ENCODE results near the gene ARL8B. TPM values are rescaled to one million over a fixed set of nuclear protein-coding genes. Genes with fewer than 3 reads are reported as not detected.

ARL8B gene
- total and polyA plus RNA-seq, 9 of the 15 experiments (the other 6 are each of a cell fraction or from before 2014, with no cell fraction given) = 28.5 to 99.4 (median 77.2) TPM

DNA sequence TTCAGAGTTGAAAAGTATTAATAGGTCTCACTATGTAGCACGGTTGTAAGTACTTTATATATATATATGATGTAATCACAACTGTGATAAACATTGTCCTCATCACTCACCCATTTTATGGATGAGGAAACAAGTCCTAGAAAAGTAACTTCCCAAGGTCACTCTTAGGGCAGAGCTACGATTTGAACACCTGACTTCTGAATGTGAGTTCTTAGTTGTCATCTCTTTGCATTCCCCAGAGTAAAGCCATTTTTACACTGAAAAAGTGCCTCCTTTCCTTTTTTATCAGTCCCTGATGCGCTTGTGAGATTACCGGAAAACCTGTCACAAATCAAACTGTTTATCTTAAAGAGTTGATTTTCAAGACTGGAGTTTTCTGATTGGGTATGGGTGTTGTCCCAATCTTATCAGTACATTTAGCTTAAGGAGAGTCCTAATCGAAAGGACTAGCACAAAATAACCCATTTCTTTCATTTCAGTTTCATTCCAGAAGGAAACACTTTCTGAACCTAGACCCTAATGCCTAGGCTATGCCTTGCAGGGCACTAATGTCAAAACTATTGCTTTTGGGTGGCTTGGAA is 63.1 kb downstream of the ARL8B start (continued):
- TF ChIP-seq KLF6 (CRISPR knock-in tag; IDR thresholded peaks at IDR 0.05; ENCODE audit: borderline replicate concordance) (peak; percentile 13; the same call in 1 of the 2 replicates), MITF (IDR thresholded peaks at IDR 0.05) (no peak), MEIS2 (IDR thresholded peaks at IDR 0.05; ENCODE audit: partially characterized antibody) (peak; percentile 74), SMARCA4 (IDR thresholded peaks at IDR 0.05) (peak; percentile 50; the same call in 1 of the 2 replicates), ZBED1 (IDR thresholded peaks at IDR 0.05) (no peak), ZNF586 (CRISPR knock-in tag; conservative IDR thresholded peaks at IDR 0.05) (no peak), TOE1 (IDR thresholded peaks at IDR 0.05; ENCODE audit: borderline replicate concordance) (no peak), TOE1 (CRISPR knock-in tag; IDR thresholded peaks at IDR 0.05; ENCODE audit: borderline replicate concordance, low read depth) (no peak), ATF1 (CRISPR knock-in tag; IDR thresholded peaks at IDR 0.05) (no peak), ATF1 (tag; IDR thresholded peaks at IDR 0.05) (0 out of 2 replicates have a peak, but pooled peaks have one; percentile 17), COPS2 (conservative IDR thresholded peaks at IDR 0.05) (no peak), ZNF134 (CRISPR knock-in tag; conservative IDR thresholded peaks at IDR 0.05) (no peak), IRF2 (CRISPR knock-in tag; IDR thresholded peaks at IDR 0.05) (no peak), CREM (IDR thresholded peaks at IDR 0.05; ENCODE audit: low read depth) (no peak), CREB3 (tag; conservative IDR thresholded peaks at IDR 0.05; ENCODE audit: low read depth) (no peak), PML (IDR thresholded peaks at IDR 0.05; ENCODE audit: low read length) (0 out of 2 replicates have a peak, but pooled peaks have one; percentile 22), DPF2 (IDR thresholded peaks at IDR 0.05) (peak; percentile 71)
- TF ChIP-seq, protein P1, sequence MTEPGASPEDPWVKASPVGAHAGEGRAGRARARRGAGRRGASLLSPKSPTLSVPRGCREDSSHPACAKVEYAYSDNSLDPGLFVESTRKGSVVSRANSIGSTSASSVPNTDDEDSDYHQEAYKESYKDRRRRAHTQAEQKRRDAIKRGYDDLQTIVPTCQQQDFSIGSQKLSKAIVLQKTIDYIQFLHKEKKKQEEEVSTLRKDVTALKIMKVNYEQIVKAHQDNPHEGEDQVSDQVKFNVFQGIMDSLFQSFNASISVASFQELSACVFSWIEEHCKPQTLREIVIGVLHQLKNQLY (CRISPR knock-in tag; conservative IDR thresholded peaks at IDR 0.05) = no peak
- TF ChIP-seq, protein P2, sequence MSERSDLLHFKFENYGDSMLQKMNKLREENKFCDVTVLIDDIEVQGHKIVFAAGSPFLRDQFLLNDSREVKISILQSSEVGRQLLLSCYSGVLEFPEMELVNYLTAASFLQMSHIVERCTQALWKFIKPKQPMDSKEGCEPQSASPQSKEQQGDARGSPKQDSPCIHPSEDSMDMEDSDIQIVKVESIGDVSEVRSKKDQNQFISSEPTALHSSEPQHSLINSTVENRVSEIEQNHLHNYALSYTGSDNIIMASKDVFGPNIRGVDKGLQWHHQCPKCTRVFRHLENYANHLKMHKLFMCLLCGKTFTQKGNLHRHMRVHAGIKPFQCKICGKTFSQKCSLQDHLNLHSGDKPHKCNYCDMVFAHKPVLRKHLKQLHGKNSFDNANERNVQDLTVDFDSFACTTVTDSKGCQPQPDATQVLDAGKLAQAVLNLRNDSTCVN (CRISPR knock-in tag; IDR thresholded peaks at IDR 0.05) = no peak
- TF ChIP-seq, protein P3, sequence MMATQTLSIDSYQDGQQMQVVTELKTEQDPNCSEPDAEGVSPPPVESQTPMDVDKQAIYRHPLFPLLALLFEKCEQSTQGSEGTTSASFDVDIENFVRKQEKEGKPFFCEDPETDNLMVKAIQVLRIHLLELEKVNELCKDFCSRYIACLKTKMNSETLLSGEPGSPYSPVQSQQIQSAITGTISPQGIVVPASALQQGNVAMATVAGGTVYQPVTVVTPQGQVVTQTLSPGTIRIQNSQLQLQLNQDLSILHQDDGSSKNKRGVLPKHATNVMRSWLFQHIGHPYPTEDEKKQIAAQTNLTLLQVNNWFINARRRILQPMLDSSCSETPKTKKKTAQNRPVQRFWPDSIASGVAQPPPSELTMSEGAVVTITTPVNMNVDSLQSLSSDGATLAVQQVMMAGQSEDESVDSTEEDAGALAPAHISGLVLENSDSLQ (IDR thresholded peaks at IDR 0.05) = peak; percentile 36; the same call in 1 of the 2 replicates

Measured in K562 (cell line).